GM12878 (cell line): ENCODE data around the gene PPIL3.

Source experiments
- HDAC6 ChIP-seq: fragments of 200-600 bp; sonication (generic); IDR thresholded peaks from one replicate; pipeline ENCODE4 v1.8.0; 2017; ENCODE audit warnings: antibody characterized with exemption; ENCODE audit not compliant: unreplicated experiment
- KLF5 ChIP-seq: fragments of 450-650 bp; IDR thresholded peaks from 2 replicates; pipeline ENCODE4 v1.6.1; 2014; ENCODE audit warnings: mild to moderate bottlenecking; ENCODE audit not compliant: partially characterized antibody
- NBN ChIP-seq: fragments of 450-650 bp; IDR thresholded peaks from 2 replicates; pipeline ENCODE4 v1.6.1; 2016
- SMAD1 ChIP-seq: fragments of 450-650 bp; IDR thresholded peaks from 2 replicates; pipeline ENCODE4 v1.6.1; 2018; ENCODE audit warnings: mild to moderate bottlenecking, low read depth; ENCODE audit not compliant: partially characterized antibody
- SMARCA5 ChIP-seq: fragments of 450-650 bp; IDR thresholded peaks from 2 replicates; pipeline ENCODE4 v1.6.1; 2017; ENCODE audit warnings: mild to moderate bottlenecking
- ZSCAN29 ChIP-seq: fragments of 450-650 bp; IDR thresholded peaks from 2 replicates; pipeline ENCODE4 v1.6.1; 2017; ENCODE audit warnings: mild to moderate bottlenecking, moderate library complexity
- TF ChIP-seq, protein P1 (sequence below): IDR thresholded peaks from 2 replicates; pipeline ENCODE4 v1.6.1; 2012; ENCODE audit warnings: low read depth, low read length, improper control_type of control experiment
- TF ChIP-seq, protein P2 (sequence below), 3 experiments: IDR thresholded peaks in 2 of 3; conservative IDR thresholded peaks in 1 of 3; 2 replicates each; pipeline ENCODE4 v1.5.1; 2011; ENCODE audit warnings: low read depth in 3 of 3, low read length in 3 of 3, mild to moderate bottlenecking in 3 of 3, control low read depth in 2 of 3, moderate library complexity in 2 of 3, inconsistent platforms in 1 of 3, mixed read lengths in 1 of 3; ENCODE audit not compliant: control insufficient read depth in 2 of 3, insufficient read depth in 1 of 3; ENCODE audit errors: extremely low read depth in 1 of 3
- TF ChIP-seq, protein P3 (sequence below): IDR thresholded peaks from 2 replicates; pipeline ENCODE4 v1.6.1; 2012; ENCODE audit warnings: mild to moderate bottlenecking, low read depth, low read length

DNA sequence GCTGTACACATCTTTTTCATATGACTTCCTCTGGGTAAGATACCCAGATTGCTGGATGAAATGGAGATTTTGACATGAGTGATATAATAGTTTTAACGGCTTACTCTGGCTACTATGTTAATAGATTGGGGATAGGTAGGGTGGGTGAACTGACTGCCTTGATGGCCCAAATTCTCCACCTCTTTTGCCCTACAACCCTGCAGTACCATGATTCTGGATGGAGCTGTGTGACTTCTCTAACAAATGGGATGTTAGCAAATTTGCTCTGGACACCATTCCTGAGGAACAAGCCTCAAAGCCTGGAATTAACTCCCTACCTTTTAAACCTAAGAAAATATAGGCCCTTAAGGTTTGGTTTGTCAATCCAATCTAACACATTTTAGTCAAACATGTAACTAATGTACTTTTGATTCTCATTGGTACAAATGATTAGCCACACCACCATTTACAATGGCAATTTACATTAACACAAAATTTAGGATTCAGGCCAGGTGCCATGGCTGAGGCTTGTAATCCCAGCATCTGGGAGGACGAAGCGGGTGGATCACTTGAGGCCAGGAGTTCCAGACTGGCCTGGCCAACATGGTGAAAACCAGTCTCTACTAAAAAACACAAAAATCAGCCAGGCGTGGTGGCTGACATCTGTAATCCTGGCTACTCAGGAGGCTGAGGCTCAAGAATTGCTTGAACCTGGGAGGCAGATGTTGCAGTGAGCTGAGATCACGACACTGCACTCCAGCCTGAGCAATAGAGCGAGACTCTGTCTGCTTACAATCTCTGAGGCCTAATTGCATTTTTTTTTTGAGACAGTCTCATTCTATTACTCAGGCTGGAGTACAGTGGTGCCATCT lies 37.3 kb downstream of the PPIL3 start:
- TF ChIP-seq, protein P1, sequence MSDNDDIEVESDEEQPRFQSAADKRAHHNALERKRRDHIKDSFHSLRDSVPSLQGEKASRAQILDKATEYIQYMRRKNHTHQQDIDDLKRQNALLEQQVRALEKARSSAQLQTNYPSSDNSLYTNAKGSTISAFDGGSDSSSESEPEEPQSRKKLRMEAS: no peak
- TF ChIP-seq NBN (no peak), KLF5 (no peak), SMAD1 (no peak), HDAC6 (no peak), SMARCA5 (no peak), ZSCAN29 (no peak)
- TF ChIP-seq, protein P2, sequence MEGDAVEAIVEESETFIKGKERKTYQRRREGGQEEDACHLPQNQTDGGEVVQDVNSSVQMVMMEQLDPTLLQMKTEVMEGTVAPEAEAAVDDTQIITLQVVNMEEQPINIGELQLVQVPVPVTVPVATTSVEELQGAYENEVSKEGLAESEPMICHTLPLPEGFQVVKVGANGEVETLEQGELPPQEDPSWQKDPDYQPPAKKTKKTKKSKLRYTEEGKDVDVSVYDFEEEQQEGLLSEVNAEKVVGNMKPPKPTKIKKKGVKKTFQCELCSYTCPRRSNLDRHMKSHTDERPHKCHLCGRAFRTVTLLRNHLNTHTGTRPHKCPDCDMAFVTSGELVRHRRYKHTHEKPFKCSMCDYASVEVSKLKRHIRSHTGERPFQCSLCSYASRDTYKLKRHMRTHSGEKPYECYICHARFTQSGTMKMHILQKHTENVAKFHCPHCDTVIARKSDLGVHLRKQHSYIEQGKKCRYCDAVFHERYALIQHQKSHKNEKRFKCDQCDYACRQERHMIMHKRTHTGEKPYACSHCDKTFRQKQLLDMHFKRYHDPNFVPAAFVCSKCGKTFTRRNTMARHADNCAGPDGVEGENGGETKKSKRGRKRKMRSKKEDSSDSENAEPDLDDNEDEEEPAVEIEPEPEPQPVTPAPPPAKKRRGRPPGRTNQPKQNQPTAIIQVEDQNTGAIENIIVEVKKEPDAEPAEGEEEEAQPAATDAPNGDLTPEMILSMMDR (IDR thresholded peaks at IDR 0.05 in 2 of 3, conservative IDR thresholded peaks at IDR 0.05 in 1 of 3; ENCODE audit: control insufficient read depth in 2 of 3, extremely low read depth in 1 of 3, insufficient read depth in 1 of 3, low read depth in 3 of 3, low read length in 3 of 3): no peak
- TF ChIP-seq, protein P3, sequence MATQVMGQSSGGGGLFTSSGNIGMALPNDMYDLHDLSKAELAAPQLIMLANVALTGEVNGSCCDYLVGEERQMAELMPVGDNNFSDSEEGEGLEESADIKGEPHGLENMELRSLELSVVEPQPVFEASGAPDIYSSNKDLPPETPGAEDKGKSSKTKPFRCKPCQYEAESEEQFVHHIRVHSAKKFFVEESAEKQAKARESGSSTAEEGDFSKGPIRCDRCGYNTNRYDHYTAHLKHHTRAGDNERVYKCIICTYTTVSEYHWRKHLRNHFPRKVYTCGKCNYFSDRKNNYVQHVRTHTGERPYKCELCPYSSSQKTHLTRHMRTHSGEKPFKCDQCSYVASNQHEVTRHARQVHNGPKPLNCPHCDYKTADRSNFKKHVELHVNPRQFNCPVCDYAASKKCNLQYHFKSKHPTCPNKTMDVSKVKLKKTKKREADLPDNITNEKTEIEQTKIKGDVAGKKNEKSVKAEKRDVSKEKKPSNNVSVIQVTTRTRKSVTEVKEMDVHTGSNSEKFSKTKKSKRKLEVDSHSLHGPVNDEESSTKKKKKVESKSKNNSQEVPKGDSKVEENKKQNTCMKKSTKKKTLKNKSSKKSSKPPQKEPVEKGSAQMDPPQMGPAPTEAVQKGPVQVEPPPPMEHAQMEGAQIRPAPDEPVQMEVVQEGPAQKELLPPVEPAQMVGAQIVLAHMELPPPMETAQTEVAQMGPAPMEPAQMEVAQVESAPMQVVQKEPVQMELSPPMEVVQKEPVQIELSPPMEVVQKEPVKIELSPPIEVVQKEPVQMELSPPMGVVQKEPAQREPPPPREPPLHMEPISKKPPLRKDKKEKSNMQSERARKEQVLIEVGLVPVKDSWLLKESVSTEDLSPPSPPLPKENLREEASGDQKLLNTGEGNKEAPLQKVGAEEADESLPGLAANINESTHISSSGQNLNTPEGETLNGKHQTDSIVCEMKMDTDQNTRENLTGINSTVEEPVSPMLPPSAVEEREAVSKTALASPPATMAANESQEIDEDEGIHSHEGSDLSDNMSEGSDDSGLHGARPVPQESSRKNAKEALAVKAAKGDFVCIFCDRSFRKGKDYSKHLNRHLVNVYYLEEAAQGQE: no peak
